ENCODE results near the gene MEF2C.

Gene MEF2C

DNA sequence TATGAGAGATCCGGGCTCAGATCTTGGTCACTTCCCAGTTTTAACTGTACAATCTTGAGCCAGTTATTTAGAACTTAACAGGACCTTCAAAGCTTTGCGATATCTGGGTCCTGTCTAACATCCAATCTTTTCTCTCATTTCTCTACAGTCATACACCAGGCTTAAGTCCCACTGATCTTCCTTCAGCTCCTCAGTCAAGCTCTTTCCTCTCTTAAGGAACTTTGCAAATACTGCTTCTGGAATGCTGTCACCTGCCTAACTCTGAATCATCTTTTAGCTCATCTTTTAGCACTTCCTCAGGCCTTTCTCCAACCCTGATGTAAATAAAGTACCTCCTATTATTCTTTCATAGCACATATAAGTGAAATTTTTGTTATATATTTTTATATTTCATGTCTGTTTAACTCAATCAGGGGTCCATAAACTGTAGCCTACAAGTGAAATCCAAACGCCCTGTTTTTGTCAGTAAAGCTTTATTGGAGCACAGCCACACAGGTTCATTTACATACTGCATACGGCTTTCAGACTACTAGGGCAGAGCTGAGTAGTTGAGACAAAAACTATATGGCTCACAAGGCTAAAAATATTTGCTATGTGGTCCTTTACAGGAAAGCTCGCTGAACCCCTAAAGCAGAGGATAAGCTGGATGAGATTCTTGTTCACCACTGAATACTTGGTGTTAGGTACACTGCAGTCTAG lies 63.5 kb downstream of the MEF2C start:
- Histone ChIP-seq H2AFZ (ENCODE audit: low read depth) (no peak overlapping the region), H3K9ac (no peak overlapping the region), H3K79me2 (ENCODE audit: insufficient read depth, low read depth) (no peaks in the 10 kb centered on the region), H3K36me3 (ENCODE audit: insufficient read depth) (no peaks in the 10 kb centered on the region), H3K4me2 (no peak overlapping the region), H3K27ac (no peak overlapping the region), H3K4me3 (IDR thresholded peaks at IDR 0.05; ENCODE audit: insufficient read depth, low read depth, low read length) (no peak overlapping the region), H3K27me3 (ENCODE audit: insufficient read depth, low read depth) (no peaks in the 10 kb centered on the region), H3K4me1 (ENCODE audit: low read depth, poor library complexity, severe bottlenecking) (peaks cover 13% of the 10 kb centered on the region), H4K20me1 (ENCODE audit: insufficient read depth) (no peaks in the 10 kb centered on the region)
- TF ChIP-seq, protein P1, sequence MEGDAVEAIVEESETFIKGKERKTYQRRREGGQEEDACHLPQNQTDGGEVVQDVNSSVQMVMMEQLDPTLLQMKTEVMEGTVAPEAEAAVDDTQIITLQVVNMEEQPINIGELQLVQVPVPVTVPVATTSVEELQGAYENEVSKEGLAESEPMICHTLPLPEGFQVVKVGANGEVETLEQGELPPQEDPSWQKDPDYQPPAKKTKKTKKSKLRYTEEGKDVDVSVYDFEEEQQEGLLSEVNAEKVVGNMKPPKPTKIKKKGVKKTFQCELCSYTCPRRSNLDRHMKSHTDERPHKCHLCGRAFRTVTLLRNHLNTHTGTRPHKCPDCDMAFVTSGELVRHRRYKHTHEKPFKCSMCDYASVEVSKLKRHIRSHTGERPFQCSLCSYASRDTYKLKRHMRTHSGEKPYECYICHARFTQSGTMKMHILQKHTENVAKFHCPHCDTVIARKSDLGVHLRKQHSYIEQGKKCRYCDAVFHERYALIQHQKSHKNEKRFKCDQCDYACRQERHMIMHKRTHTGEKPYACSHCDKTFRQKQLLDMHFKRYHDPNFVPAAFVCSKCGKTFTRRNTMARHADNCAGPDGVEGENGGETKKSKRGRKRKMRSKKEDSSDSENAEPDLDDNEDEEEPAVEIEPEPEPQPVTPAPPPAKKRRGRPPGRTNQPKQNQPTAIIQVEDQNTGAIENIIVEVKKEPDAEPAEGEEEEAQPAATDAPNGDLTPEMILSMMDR (conservative IDR thresholded peaks at IDR 0.05; ENCODE audit: low read depth, low read length), result no peak

DNA sequence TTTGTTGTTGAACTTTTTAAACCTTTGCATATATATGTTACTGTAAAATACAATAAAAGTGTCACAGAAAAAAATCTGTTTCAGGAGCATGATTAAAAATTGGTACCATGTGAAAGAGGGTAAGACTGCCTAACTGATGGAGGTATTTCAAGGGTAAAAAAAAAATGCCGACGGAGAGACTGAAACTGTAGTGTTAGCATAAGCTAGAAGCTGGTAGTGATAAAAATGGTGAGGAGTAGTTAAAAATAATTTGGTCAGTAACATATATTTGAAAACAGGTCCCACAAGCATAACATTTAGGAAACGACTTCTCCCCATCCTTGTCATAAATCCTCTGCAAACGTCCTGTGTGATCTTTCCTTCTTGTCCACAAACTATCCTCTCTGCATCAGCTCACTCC lies 64.7 kb downstream of the MEF2C start:
- H3K4me3 ChIP-seq (IDR thresholded peaks at IDR 0.05; ENCODE audit: insufficient read depth, low read depth, low read length), result no peak overlapping the region
- no peak overlapping the region for H3K9ac ChIP-seq
- no peaks in the 10 kb centered on the region for H3K79me2 ChIP-seq (ENCODE audit: insufficient read depth, low read depth)
- no peaks in the 10 kb centered on the region for H4K20me1 ChIP-seq (ENCODE audit: insufficient read depth)
- H3K4me1 ChIP-seq (ENCODE audit: low read depth, poor library complexity, severe bottlenecking), result peaks cover 13% of the 10 kb centered on the region
- H3K27me3 ChIP-seq (ENCODE audit: insufficient read depth, low read depth), result no peaks in the 10 kb centered on the region
- H3K27ac ChIP-seq, result no peak overlapping the region
- no peaks in the 10 kb centered on the region for H3K36me3 ChIP-seq (ENCODE audit: insufficient read depth)
- H2AFZ ChIP-seq (ENCODE audit: low read depth), result no peak overlapping the region
- TF ChIP-seq, protein P1 (conservative IDR thresholded peaks at IDR 0.05; ENCODE audit: low read depth, low read length), result no peak
- H3K4me2 ChIP-seq, result peak overlapping the region; percentile 26

DNA sequence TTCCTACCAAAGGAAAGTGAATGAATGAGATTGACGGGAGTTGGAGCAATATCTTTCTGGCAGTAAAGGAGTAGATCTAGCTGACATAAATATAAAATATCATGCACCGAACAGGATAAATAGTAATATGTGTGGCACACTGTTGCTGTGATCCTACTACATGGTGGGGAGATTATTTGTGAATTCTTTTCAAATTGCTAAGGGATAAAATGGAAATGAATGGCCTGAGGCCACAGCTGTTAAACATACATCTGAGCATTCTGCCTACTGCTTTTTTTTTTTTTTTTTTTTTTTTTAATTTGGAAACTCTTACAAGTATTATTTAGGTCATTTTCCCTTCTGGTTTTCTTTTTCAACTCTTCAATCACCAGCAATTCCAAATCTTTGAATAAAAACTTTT lies 66.8 kb downstream of the MEF2C start:
- H3K79me2 ChIP-seq (ENCODE audit: insufficient read depth, low read depth), result no peaks in the 10 kb centered on the region
- H3K4me1 ChIP-seq (ENCODE audit: low read depth, poor library complexity, severe bottlenecking), result peaks cover 13% of the 10 kb centered on the region

DNA sequence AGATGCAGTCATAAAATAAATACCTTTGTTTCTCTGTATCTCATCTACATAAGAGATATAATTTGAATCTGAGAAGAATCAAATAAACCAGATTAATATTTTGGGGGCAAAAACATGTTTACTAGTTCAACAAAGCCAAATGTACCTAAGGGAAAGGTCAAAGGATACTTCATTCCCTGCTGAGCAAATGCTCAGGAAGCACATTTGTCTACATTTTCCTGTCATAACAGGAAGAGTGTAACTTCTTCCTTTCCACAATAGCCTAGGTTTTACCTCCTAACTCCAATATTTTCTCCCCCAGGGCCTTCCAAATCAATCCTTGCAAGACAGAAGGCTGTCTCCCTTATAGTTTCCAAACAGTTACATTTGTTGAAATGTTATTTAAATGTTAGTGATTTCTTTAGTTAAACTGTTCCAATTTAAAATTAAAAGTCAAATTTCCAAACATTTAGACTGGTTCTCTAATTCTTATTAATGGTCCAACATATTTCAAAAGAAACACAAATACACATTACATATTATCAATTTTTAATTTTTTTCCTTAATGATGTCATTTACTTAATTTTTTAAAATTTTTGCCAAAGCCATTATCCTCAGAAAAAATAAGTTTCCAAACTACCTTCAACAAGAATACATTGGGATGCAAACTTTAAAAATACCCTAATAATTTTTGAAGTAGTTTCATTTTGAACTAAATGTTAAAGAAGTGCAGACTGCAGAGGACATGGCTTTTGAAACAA lies 67.8 kb downstream of the MEF2C start:
- Histone ChIP-seq H3K79me2 (ENCODE audit: insufficient read depth, low read depth) (no peaks in the 10 kb centered on the region), H3K27me3 (ENCODE audit: insufficient read depth, low read depth) (no peaks in the 10 kb centered on the region), H3K4me1 (ENCODE audit: low read depth, poor library complexity, severe bottlenecking) (peaks cover 13% of the 10 kb centered on the region), H3K36me3 (ENCODE audit: insufficient read depth) (no peaks in the 10 kb centered on the region), H3K4me2 (no peak overlapping the region), H4K20me1 (ENCODE audit: insufficient read depth) (no peaks in the 10 kb centered on the region), H3K4me3 (IDR thresholded peaks at IDR 0.05; ENCODE audit: insufficient read depth, low read depth, low read length) (no peak overlapping the region), H3K27ac (no peak overlapping the region), H2AFZ (ENCODE audit: low read depth) (no peak overlapping the region), H3K9ac (no peak overlapping the region)
- TF ChIP-seq, protein P1 (conservative IDR thresholded peaks at IDR 0.05; ENCODE audit: low read depth, low read length), result no peak

More for the DNA sequence above, 66.8 kb downstream of the MEF2C start:
- H3K4me2 ChIP-seq, result no peak overlapping the region
- no peak overlapping the region for H3K9ac ChIP-seq
- no peak overlapping the region for H3K4me3 ChIP-seq (IDR thresholded peaks at IDR 0.05; ENCODE audit: insufficient read depth, low read depth, low read length)
- no peak overlapping the region for H2AFZ ChIP-seq (ENCODE audit: low read depth)
- no peaks in the 10 kb centered on the region for H3K36me3 ChIP-seq (ENCODE audit: insufficient read depth)
- H3K27me3 ChIP-seq (ENCODE audit: insufficient read depth, low read depth), result no peaks in the 10 kb centered on the region
- TF ChIP-seq, protein P1 (conservative IDR thresholded peaks at IDR 0.05; ENCODE audit: low read depth, low read length), result no peak
- no peaks in the 10 kb centered on the region for H4K20me1 ChIP-seq (ENCODE audit: insufficient read depth)
- no peak overlapping the region for H3K27ac ChIP-seq

Data from KMS-11 (cell line).